Measurements from ENCODE around the gene NCKIPSD.
"Not testable (repeated sequence)": the region's sequence is repeated elsewhere in the genome, so short reads cannot be mapped to it uniquely, and the experiment has no call there.

Gene NCKIPSD

DNA sequence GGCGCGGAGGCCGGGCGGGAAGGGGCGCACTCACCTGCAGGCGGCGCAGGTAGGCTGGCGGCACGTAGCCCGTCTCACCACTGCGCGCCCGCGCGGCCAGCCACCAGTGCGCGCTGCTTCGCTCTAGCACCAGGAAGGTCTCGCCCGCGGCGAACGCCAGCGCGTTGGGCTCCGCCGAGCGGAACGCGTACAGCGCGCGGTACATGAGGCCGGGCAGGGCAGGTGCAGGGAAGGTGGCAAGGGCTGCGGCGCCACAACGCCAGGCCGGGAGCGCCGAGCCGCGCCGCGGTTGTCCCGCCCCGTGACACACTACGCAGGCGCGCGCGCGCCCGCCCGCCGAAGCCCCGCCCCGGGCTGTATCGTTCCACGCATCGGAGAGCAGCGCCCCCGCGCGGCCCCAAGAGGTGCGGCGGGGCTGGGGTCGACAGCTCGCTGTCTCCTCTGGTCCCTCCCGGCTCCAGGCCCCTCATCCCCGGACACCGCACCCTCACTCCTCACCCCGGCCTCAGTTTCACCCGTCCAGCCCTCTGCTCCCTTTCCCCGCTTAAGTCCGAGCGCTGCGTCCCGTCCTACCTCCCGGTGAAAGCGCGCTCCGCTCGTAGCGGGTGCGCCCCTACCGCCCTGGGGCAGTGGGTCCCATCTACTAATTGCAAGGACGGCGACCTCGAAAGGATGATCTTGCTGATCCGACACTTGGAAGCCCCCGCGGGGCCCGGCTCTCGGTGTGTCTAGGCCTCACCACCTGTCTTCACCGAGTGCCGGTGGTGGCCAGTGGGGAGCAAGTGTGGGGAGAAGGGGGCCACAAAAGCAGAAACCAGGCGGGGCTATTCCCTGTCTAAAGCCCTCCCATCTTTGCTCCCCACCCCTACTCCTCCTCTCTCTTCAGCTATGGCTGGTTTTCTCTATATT is at the start of gene NCKIPSD:
TSS of gene NCKIPSD (minus strand) at position 313 of the 909 bp plus-strand sequence. CDS start at position 205, 108 bp downstream.
- DNase-seq, result peak; percentile 90

DNA sequence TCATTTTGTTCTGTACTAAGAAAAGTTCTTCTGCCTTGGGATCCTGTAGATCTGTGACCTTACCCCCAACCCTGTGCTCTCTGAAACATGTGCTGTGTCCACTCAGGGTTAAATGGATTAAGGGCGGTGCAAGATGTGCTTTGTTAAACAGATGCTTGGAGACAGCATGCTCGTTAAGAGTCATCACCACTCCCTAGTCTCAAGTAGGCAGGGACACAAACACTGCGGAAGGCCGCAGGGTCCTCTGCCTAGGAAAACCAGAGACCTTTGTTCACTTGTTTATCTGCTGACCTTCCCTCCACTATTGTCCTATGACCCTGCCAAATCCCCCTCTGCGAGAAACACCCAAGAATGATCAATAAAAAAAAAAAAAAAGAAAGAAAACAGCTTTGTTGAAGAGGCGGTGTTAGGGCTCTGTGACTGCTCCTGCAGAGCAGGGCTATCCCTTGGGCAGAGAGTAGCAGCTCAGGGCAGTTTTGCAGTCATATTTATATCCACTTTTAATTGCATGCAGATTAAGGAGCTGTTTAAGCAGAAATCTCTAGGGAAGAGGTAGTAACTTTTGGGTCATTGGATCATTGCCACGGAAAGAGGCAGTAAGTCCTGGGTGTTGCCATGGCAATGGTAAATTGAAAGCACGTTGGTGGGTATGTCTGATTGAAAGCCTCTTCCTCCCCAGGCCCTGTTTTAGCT is 49.5 kb upstream of the NCKIPSD start:
- DNase-seq, result not testable (repeated sequence)

DNA sequence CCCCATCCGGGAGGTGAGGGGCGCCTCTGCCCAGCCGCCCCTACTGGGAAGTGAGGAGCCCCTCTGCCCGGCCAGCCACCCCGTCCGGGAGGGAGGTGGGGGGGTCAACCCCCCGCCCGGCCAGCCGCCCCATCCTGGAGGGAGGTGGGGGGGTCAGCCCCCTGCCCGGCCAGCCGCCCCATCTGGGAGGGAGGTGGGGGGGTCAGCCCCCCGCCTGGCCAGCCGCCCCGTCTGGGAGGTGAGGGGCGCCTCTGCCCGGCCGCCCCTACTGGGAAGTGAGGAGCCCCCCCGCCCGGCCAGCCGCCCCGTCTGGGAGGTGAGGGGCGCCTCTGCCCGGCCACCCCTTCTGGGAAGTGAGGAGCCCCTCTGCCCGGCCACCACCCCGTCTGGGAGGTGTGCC is 48.8 kb upstream of the NCKIPSD start:
- not testable (repeated sequence) for DNase-seq

DNA sequence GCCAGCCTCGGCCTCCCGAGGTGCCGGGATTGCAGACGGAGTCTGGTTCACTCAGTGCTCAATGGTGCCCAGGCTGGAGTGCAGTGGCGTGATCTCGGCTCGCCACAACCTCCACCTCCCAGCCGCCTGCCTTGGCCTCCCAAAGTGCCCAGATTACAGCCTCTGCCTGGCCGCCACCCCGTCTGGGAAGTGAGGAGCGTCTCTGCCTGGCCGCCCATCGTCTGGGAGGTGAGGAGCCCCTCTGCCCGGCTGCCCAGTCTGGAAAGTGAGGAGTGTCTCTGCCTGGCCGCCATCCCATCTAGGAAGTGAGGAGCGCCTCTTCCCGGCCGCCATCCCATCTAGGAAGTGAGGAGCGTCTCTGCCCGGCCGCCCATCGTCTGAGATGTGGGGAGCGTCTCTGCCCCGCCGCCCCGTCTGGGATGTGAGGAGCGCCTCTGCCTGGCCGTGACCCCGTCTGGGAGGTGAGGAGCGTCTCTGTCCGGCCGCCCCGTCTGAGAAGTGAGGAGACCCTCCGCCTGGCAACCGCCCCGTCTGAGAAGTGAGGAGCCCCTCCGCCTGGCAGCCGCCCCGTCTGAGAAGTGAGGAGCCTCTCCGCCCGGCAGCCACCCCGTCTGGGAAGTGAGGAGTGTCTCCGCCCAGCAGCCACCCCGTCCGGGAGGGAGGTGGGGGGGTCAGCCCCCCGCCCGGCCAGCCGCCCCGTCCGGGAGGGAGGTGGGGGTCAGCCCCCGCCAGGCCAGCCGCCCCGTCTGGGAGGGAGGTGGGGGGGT is 48.2 kb upstream of the NCKIPSD start:
- DNase-seq, result not testable (repeated sequence)

DNA sequence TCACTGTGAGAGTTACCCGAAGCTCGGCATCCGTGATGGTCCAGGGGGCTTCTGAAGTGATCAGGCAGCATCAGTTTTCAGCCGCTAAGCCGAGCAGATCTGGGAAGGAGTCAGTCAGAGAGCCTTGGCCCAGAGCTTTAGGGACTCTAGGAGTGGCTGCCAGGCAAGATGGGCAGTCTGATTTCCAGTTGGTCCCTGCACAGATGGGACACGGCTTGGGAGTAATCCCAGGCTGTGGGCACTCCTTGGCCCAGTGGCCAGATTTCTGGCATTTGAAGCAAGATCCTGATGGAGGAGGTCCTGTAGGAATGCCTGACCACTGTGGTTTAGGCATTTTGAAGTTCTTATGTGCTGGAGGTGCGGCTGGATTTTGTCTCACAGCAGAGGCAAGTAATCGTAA is 41.8 kb upstream of the NCKIPSD start:
- DNase-seq, result no peak

DNA sequence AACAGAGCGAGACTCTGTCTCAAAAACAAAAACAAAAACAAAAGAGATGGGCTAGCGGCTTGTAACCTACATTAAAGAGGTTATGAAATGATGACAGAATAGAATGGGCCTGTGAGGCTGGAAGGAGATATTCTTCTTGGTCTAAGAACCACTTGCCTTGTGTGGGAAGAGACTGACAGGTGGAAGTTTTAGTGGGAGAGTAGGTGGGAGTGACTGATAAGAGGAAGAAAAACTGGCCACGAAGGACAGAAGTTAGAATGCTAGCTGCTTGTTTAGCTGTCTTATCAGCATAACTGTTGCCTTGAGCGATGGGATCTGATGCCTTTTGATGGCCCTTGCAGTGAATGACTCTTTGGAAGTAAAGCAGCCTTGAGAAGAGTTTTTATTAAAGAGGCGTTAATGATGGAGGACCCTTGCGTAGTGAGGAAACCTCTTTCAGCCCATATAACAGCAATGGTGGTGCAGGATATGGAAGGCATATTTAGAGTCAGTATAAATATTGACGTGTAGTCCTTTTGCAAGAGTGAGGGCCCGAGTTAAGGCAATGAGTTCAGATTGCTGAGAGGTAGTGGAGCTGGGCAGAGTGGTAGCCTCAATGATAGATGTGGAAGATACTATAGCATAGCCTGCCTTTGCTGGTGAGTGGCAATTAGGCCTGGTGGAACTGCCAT is 39.6 kb upstream of the NCKIPSD start:
- not testable (repeated sequence) for DNase-seq

DNA sequence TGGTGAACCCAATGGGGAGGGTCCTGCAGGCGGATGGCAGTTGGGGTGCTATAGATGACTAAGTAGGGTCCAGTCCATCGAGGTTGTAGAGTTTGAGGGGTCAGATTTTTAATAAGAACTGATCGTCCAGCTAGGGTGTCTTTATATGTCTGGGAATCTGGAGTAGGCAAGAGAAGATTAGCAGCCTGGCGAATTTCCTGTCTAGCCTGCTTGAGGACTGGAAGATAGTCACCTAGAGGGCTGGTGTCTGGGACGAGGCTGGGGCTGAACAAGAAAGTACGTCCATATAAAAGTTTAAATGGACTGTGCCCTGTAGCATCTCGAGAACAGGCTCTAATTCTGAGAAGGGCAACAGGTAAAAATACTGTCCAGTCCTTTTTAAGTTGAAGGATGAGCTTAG is 38.0 kb upstream of the NCKIPSD start:
- no peak for DNase-seq

DNA sequence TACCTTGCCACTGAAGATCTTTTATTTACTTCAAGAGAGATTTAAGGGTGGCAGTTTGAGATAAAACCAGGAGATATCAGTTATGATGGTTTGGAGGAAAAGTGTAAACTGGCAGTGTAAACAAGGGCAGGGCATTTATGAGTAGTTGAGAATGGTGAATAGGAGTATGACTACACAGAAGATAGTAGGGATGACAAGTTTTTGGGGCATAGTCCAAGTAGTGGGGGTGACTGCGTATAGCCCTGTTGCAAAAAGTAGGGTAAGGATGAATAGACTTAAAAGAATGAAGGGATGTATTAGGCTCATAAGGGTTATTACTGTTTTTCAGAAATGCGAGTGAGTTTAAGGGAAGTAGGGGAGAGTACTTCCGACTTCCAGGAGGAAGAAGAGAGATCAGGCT is 37.6 kb upstream of the NCKIPSD start:
- not testable (repeated sequence) for DNase-seq

DNA sequence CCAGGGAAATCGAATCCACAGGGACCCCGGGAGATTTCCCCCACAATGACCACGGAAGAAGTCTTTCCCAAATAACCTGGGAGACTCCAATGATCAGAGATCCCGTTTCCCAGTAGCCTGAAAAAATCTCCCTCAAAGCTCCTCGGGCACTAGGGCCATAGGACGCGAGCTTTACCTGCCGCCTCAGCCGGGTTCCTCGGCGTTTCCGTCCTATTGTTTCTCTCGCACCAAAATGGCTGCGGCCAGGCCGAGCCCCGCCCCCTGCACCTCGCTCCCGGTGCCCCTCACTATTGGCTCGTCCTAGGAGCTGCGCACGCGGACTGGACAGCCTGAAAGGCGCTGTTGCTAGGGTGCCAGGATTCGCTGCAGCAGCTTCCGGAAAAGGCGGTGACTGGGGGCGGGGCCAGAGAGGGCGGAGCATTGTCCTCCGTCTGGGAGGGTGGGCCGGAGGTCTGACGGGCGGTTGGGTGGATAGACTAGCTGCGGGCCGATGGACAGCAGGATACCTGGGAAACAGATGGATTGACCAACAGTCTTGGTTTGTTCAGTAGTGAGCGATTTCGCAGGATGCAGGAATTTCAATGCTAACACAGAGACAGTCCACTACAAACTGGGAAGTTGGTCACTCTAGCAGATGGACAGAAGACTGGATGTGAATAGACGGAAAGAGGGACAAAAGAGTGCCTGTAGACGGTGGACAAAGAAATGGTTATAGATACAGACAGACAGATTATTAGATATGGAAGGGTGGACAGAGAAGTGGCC is 31.4 kb upstream of the NCKIPSD start, which contains the start of gene IP6K2:
TSS of gene IP6K2 (minus strand) at position 240 of the 765 bp plus-strand sequence. CDS start 21,930 bp downstream, outside the sequence.
- DNase-seq, result peak; percentile 99

DNA sequence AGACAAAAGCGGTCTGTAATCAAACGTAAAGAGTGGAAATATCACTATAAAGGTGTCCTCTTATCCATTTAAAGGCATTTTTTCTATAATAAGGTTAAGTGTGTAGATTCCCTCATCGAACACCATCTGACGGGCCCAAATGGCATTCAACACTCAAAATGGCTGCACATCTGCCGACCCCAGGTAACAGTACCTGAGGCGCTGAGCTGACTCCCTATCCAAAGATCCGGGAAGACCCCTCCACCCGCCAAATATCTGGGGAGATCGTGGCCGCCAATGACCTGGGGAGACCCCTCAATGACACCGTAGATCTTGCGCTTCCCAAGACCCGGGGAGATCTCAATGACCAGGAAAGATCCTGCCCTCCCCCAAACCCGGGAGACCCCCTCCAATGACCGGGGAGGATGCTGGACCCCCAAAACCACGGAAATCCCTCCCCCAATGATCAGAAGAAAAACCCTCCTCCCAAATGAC is 30.8 kb upstream of the NCKIPSD start:
- peak; percentile 7 for DNase-seq

DNA sequence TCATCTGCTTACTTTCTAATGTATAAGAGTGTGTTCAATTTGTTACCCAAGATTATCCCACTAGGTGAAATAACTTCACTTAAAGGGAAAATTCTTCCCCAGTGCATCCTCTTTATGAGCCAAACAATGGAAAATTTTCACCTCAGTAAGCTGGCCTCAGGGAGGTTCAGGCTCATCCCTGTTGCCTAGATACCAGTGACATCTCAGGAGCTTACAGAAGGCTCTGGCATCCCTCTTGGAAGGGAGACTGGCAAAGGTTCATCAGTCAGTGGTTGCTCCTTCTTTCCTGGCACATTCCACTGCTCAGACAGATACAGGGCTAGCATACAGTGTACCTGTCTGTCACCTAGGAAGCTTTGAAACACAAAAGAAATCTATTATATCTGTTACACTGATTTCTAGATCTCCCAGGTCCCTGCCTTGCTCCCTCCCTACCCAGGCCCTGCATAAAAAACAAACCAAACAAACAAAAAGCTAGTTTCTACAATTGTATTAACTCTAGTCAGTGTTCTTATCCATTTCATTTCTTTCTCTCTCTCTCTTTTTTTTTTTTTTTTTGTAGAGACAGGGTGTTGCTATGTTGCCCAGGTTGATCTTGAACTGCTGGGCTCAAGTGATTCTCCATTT is 29.6 kb upstream of the NCKIPSD start:
- DNase-seq, result no peak

DNA sequence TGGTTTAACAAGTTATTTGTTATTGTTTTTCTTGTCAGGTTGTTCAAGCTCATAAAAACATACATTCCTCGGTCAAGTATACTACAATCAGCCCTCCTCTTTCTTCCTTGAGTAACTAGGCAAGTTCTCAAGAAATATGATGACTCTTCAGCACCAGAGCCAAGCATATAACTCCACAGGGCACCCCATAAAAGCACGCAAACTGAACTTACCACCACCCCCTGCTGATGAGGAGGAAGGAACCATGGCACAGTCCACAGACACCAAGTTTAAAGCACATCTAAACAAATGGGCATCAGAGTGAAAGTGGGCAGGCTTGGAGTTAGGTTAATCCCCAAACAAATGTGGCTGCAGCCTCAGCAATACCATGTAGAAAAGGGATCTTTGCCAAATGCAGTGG is 26.0 kb upstream of the NCKIPSD start:
- no peak for DNase-seq

DNA sequence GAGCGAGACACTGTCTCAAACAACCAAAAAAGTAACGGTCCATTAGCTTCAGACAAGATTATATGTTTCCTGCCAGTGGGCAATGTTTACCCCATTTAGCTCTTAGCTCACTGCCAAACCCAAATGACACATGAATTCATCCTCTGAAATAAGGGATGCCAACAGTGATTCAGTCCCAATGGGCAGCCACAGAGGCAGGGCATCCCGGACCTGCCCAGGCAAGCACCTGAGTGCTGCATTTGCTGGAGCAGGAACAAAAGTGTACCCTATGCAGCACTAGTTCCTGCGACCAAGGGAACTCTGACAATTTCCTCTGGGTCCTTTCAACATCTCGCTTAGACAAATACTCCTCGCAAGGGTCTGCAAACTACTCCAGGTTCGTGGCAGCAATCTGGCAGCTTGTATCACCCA is 23.3 kb upstream of the NCKIPSD start:
- no peak for DNase-seq

DNA sequence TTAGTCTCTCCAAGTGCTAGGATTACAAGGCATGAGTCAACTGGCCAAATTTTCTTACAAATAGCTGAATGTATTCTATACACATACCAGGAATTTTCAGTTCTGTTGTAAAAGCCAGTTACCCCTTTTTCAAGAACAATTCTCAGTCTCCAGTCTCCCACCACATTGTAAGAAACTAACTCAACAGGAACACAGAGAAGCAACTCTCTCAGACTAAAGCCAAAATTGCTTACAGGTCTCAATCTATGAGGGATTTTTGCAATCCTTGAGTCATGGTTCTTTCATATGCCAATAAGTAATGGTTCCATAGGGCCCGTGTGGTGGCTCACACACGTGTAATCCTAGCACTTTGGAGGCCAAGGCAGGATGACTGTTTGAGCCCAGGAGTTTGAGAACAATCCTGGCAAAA is 22.8 kb upstream of the NCKIPSD start:
- no peak for DNase-seq

DNA sequence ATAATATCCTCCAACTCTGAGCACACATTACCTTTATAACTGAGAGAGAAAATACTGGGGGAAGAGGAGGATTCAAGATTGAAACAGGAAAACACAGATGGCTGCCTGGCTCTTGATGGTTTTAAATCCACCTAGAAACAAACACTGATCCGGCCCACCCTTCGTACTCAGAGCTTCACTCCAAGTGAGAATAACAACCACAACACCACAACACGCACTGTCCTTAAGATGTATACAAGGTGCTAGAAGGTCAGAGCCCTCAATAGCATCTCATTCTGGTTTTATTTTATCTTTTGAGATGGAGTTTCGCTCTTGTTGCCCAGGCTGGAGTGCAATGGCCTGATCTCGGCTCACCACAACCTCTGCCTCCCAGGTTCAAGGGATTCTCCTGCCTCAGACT is 21.4 kb upstream of the NCKIPSD start:
- no peak for DNase-seq

DNA sequence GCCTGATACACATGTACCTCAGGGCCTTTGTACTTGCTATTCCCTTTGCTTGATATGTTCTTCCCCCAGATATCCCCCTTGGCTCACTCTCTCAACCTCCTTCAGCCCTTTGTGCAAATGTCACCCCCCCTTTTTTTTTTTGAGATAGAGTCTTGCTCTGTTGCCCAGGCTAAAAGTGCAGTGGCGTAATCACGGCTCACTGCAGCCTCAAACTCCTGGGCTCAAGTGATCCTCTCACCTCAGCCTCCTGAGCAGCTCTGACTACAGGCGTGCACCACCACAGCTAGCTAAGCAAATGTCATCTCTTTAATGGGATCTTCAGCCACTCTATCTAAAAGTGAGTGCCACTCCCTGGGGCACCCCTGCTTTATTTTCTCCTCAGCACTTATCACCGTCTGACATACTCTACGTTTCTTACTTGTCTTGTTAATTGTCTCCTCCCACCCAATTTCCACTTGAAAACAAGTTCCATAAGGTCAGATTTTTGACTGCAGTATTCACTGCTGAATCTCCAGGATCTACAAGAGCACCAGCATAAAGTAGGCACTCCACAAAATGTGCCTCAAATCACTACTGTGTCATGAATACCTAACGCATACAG is 16.7 kb upstream of the NCKIPSD start:
- no peak for DNase-seq

DNA sequence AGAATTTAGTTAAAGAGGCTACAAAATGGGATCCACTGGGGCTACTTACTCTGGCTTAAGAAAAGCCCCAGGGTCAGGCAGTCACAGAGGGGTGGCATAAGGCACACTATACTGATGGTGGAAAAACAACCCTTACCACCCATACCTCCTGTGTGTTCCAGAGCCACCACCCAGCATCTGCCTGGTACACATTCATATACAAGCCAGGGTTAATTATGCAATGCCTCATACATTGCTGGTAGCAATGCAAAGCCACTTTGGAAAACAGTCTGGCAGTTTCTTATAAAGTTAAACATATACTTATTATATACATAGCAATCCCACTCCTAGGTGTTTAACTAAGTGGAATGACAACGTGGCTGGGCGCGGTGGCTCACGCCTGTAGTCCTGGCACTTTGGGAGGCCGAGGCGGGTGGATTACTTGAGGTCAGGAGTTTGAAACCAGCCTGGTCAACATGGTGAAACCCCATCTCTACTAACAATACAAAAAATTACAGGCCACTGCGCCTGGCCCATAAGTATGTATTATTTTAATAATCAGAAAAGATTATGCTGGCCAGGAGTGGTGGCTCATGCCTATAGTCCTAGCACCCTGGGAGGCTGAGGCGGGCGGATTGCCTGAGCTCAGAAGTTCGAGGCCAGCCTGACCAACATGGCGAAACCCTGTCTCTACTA is 15.2 kb upstream of the NCKIPSD start:
- no peak for DNase-seq

DNA sequence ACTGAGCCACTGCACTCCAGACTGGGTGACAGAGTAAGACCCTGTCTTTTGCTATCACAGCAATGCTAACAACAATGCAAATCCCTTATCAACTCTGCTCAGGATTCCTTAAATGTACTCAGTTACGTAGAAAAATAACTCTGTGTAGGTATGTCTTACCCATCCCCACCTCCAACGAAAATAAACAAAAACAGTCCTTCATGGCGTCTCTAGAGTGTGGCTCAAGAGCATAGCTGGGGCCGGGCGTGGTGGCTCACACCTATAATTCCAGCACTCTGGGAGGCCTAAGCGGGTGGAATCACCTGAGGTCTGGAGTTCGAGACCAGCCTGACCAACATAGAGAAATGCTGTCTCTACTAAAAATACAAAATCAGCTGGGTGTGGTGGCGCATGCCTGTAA is 13.2 kb upstream of the NCKIPSD start:
- no peak for DNase-seq

DNA sequence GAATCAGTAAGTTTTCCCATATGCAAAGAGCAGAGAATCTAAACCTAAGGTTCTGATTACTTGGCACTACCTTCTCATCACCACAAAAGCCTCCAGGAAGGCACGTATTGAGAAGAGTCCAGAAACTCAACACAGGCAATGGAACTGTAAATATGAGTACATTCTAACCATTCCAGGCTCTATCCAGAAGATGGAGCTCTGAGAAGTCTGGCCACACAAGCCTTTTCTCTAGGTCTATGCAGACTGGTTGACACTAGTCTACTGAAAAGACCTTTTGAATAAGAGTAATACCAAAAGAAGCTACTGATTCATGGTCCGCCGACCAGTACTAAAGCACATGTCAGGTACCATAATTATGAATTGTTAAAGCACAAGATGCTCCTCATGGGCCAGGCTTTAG is 12.2 kb upstream of the NCKIPSD start:
- DNase-seq, result no peak

DNA sequence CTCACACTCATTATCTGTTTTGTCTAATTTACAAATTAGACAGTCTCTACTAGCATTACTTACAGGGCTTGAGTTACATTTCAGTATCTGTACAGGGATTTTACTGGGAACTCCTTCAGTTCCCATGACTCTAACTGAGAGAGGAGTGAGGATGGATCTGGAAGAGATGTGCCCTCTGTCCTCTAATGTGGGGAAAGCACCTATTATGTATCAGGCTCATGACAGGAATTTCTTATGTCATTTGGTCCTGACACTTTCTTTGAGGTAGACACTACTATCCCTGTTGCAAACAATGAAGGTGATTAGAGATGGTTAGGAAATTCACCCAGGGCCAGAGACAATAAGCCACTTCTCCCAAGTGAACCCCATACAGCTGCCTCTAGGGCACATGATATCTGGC is 10.9 kb upstream of the NCKIPSD start:
- no peak for DNase-seq

All from activated gamma-delta T cell treated with Interleukin-2 at 50 U/mL for 16 hours (primary cell).